ENCODE measurements around the gene COL26A1. TPM values are rescaled to one million over a fixed set of nuclear protein-coding genes. Genes with fewer than 3 reads are reported as not detected.

Gene COL26A1
- total and polyA plus RNA-seq, 8 donors, result 0.20 to 0.55 (median 0.31) TPM; not detected in 5

- peaks cover 0 to 38% (median 0%) of the 10 kb centered on the region in 3 donors for H3K27me3 ChIP-seq
- no peak for DNase-seq
- 75 to 82% (median 80%) methylated on average over 22 to 23 of the region's 23 CpGs for WGBS, 5 donors
- no peak overlapping the region for H3K27ac ChIP-seq
- no peak overlapping the region for H3K4me3 ChIP-seq
- no peaks in the 10 kb centered on the region for H3K9me3 ChIP-seq
- TF ChIP-seq CTCF (IDR thresholded peaks at IDR 0.05) (no peak), EP300 (IDR thresholded peaks at IDR 0.05) (no peak), POLR2AphosphoS5 (IDR thresholded peaks at IDR 0.05) (no peak), POLR2A (IDR thresholded peaks at IDR 0.05) (no peak)
- H3K4me1 ChIP-seq, result no peaks in the 10 kb centered on the region
- no peaks in the 10 kb centered on the region for H3K36me3 ChIP-seq
- intact Hi-C loops (cut with DNase I; ENCODE audit: low total_unique reads), result no loop called here
These were observed 201.5 kb downstream of the COL26A1 start for GRCh38 chr7:101563943-101564777.

- TF ChIP-seq POLR2AphosphoS5 (IDR thresholded peaks at IDR 0.05), result no peak
- no peak for TF ChIP-seq EP300 (IDR thresholded peaks at IDR 0.05)
- TF ChIP-seq CTCF (IDR thresholded peaks at IDR 0.05), result no peak
- TF ChIP-seq POLR2A (IDR thresholded peaks at IDR 0.05), result no peak
- 21 to 40% (median 36%) methylated on average over 13 to 16 of the region's 16 CpGs for WGBS, 5 donors
- Histone ChIP-seq H3K4me3 (no peak overlapping the region), H3K27me3 (peaks cover 0 to 38% (median 0%) of the 10 kb centered on the region in 3 donors), H3K4me1 (no peaks in the 10 kb centered on the region), H3K9me3 (no peaks in the 10 kb centered on the region), H3K27ac (no peak overlapping the region), H3K36me3 (no peaks in the 10 kb centered on the region)
- peak; percentile 32 to 44 for DNase-seq
- intact Hi-C loops (cut with DNase I; ENCODE audit: low total_unique reads), result no loop called here
These were observed 202.1 kb downstream of the COL26A1 start for GRCh38 chr7:101564778-101565211.

- no peak for TF ChIP-seq EP300 (IDR thresholded peaks at IDR 0.05)
- TF ChIP-seq POLR2A (IDR thresholded peaks at IDR 0.05), result no peak
- TF ChIP-seq CTCF (IDR thresholded peaks at IDR 0.05), result no peak
- no peak for TF ChIP-seq POLR2AphosphoS5 (IDR thresholded peaks at IDR 0.05)
- DNase-seq, result no peak
These were observed 203.0 kb downstream of the COL26A1 start for GRCh38 chr7:101565601-101566209.

GRCh38 chr7:101567230-101567629 is 204.6 kb downstream of the COL26A1 start:
- intact Hi-C loops (cut with DNase I; ENCODE audit: low total_unique reads), result no loop called here
- peaks cover 0 to 33% (median 0%) of the 10 kb centered on the region in 3 donors for H3K27me3 ChIP-seq

More at GRCh38 chr7:101565601-101566209, 203.0 kb downstream of the COL26A1 start:
- Histone ChIP-seq H3K27me3 (peaks cover 0 to 38% (median 0%) of the 10 kb centered on the region in 3 donors), H3K4me3 (no peak overlapping the region), H3K27ac (no peak overlapping the region), H3K36me3 (no peaks in the 10 kb centered on the region), H3K9me3 (no peaks in the 10 kb centered on the region), H3K4me1 (no peaks in the 10 kb centered on the region)
- WGBS, 5 donors, result 79 to 90% (median 87%) methylated on average over 8 of the region's 8 CpGs
- intact Hi-C loops (cut with DNase I; ENCODE audit: low total_unique reads), result no loop called here

More at GRCh38 chr7:101567230-101567629, 204.6 kb downstream of the COL26A1 start:
- DNase-seq, result no peak
- no peaks in the 10 kb centered on the region for H3K36me3 ChIP-seq
- no peak overlapping the region for H3K4me3 ChIP-seq
- H3K4me1 ChIP-seq, result no peaks in the 10 kb centered on the region
- no peak overlapping the region for H3K27ac ChIP-seq
- WGBS, 5 donors, result 84 to 95% (median 92%) methylated on average over 7 of the region's 7 CpGs
- TF ChIP-seq POLR2AphosphoS5 (IDR thresholded peaks at IDR 0.05), result no peak
- no peak for TF ChIP-seq CTCF (IDR thresholded peaks at IDR 0.05)
- no peak for TF ChIP-seq POLR2A (IDR thresholded peaks at IDR 0.05)
- no peak for TF ChIP-seq EP300 (IDR thresholded peaks at IDR 0.05)
- H3K9me3 ChIP-seq, result peaks cover 0 to 8% (median 7%) of the 10 kb centered on the region in 4 donors

All from stomach (tissue), 9 donors.